Activated CD8-positive, alpha-beta memory T cell treated with anti-CD3 and anti-CD28 coated beads, Interleukin-2, amount 10 ng/mL, durations not matched to agents 7 days and 5 days (primary cell): ENCODE results near the gene A2M. TPM values are rescaled to one million over a fixed set of nuclear protein-coding genes. Genes with fewer than 3 reads are reported as not detected.
"Not testable (repeated sequence)": the region's sequence is repeated elsewhere in the genome, so short reads cannot be mapped to it uniquely, and the experiment has no call there.

ENCODE experiments used
- ATAC-seq: fragments of 150-1000 bp; cut with Tn5 transposase; one replicate; pipeline ENCODE4 v1.10.0; 2021; ENCODE audit warnings: moderate library complexity
- CTCF ChIA-PET: fragments of 350-600 bp; sonication (Branson Sonifier 250); formaldehyde crosslinking; loops from one replicate; lab custom pipeline; 2021; ENCODE audit warnings: antibody characterized with exemption; lab: Charles Lee
- DNase-seq: peaks from one replicate; pipeline ENCODE4 v3.0.0-alpha.2; 2020
- H3K27ac Mint-ChIP-seq: one replicate; pipeline ENCODE4 v1.8.0; 2021; ENCODE audit warnings: mild to moderate bottlenecking, mixed read lengths
- H3K27me3 Mint-ChIP-seq: one replicate; pipeline ENCODE4 v1.8.0; 2021; ENCODE audit warnings: mixed read lengths
- H3K36me3 Mint-ChIP-seq: one replicate; pipeline ENCODE4 v1.8.0; 2021; ENCODE audit warnings: mild to moderate bottlenecking, mixed read lengths
- H3K4me1 Mint-ChIP-seq: one replicate; pipeline ENCODE4 v1.8.0; 2021; ENCODE audit warnings: mixed read lengths
- H3K4me3 Mint-ChIP-seq: one replicate; pipeline ENCODE4 v1.8.0; 2021; ENCODE audit warnings: mild to moderate bottlenecking, moderate library complexity, mixed read lengths
- H3K9me3 Mint-ChIP-seq: one replicate; pipeline ENCODE4 v1.8.0; 2022; ENCODE audit warnings: low read depth, mixed read lengths
- total RNA-seq, 2 experiments: library from RNA; stranded (reverse); gene quantifications; one replicate each; pipeline ENCODE4 v1.2.3, GENCODE V29; 2021

Gene A2M
- under 1 TPM in 1 of 2 experiments, not detected in 1; 0.12 TPM for total RNA-seq

GRCh38 chr12:9115731-9116559, at the start of gene A2M:
A2M (minus strand) TSS chr12:9115919; CDS start chr12:9115849, 70 bp downstream.
- CTCF ChIA-PET, result no interaction called here

GRCh38 chr12:9163392-9163791, 47.7 kb upstream of the A2M start:
- Mint-ChIP-seq H3K36me3 (no peaks in the 10 kb centered on the region), H3K4me1 (no peaks in the 10 kb centered on the region), H3K4me3 (no peak overlapping the region), H3K27ac (no peak overlapping the region), H3K27me3 (peaks cover 2% of the 10 kb centered on the region), H3K9me3 (no peaks in the 10 kb centered on the region)
- no peak for ATAC-seq
- CTCF ChIA-PET, result no interaction called here
- no peak for DNase-seq

More at GRCh38 chr12:9115731-9116559, at the start of gene A2M:
- no peak for ATAC-seq
- Mint-ChIP-seq H3K27ac (no peak within 1 kb of the TSS), H3K36me3 (no peaks in the 10 kb centered on the region), H3K4me3 (no peak within 1 kb of the TSS), H3K27me3 (peaks cover 2% of the 10 kb centered on the region), H3K9me3 (no peaks in the 10 kb centered on the region), H3K4me1 (peaks cover 9% of the 10 kb centered on the region)
- no peak for DNase-seq

- ATAC-seq (no peak), DNase-seq (no peak)
- H3K27ac Mint-ChIP-seq, result no peak overlapping the region
- H3K9me3 Mint-ChIP-seq, result no peaks in the 10 kb centered on the region
- no peak overlapping the region for H3K4me3 Mint-ChIP-seq
- H3K27me3 Mint-ChIP-seq, result no peaks in the 10 kb centered on the region
- no peaks in the 10 kb centered on the region for H3K4me1 Mint-ChIP-seq
- CTCF ChIA-PET, result no interaction called here
- no peaks in the 10 kb centered on the region for H3K36me3 Mint-ChIP-seq
Observed at GRCh38 chr12:9156119-9156518, 40.4 kb upstream of the A2M start.

- Mint-ChIP-seq H3K36me3 (peaks cover 10% of the 10 kb centered on the region), H3K27me3 (no peaks in the 10 kb centered on the region), H3K27ac (no peak overlapping the region), H3K4me3 (no peak overlapping the region), H3K9me3 (peaks cover 7% of the 10 kb centered on the region), H3K4me1 (peaks cover 16% of the 10 kb centered on the region)
- ATAC-seq (no peak), DNase-seq (no peak)
- CTCF ChIA-PET, result interaction anchor here (1.1 kb wide), 1 partner anchor 259 kb away, joined by 3 read pairs; no protein-coding TSS in a partner anchor
Observed at GRCh38 chr12:9149372-9149771, 33.7 kb upstream of the A2M start.

- CTCF ChIA-PET, result interaction anchor here (1.1 kb wide), 1 partner anchor 258 kb away, joined by 3 read pairs; no protein-coding TSS in a partner anchor
- no peak overlapping the region for H3K4me3 Mint-ChIP-seq
- H3K27ac Mint-ChIP-seq, result no peak overlapping the region
- ATAC-seq, result no peak
- H3K27me3 Mint-ChIP-seq, result no peaks in the 10 kb centered on the region
- H3K9me3 Mint-ChIP-seq, result peaks cover 7% of the 10 kb centered on the region
- no peak for DNase-seq
- peaks cover 16% of the 10 kb centered on the region for H3K4me1 Mint-ChIP-seq
- H3K36me3 Mint-ChIP-seq, result peaks cover 11% of the 10 kb centered on the region
Observed at GRCh38 chr12:9148926-9149325, 33.2 kb upstream of the A2M start.

GRCh38 chr12:9147461-9147860, 31.7 kb upstream of the A2M start:
- DNase-seq (no peak), ATAC-seq (no peak)
- Mint-ChIP-seq H3K36me3 (peaks cover 16% of the 10 kb centered on the region), H3K27ac (no peak overlapping the region), H3K27me3 (no peaks in the 10 kb centered on the region), H3K4me3 (no peak overlapping the region), H3K9me3 (peaks cover 10% of the 10 kb centered on the region), H3K4me1 (peaks cover 16% of the 10 kb centered on the region)
- CTCF ChIA-PET, result no interaction called here

GRCh38 chr12:9144730-9145106, 29.0 kb upstream of the A2M start:
- DNase-seq (no peak), ATAC-seq (no peak)
- no peak overlapping the region for H3K4me3 Mint-ChIP-seq
- no peaks in the 10 kb centered on the region for H3K27me3 Mint-ChIP-seq
- CTCF ChIA-PET, result no interaction called here
- H3K4me1 Mint-ChIP-seq, result peaks cover 16% of the 10 kb centered on the region
- peaks cover 16% of the 10 kb centered on the region for H3K36me3 Mint-ChIP-seq
- peaks cover 10% of the 10 kb centered on the region for H3K9me3 Mint-ChIP-seq
- no peak overlapping the region for H3K27ac Mint-ChIP-seq

GRCh38 chr12:9143929-9144729, 28.4 kb upstream of the A2M start:
- Mint-ChIP-seq H3K27ac (no peak overlapping the region), H3K36me3 (peaks cover 16% of the 10 kb centered on the region), H3K4me3 (no peak overlapping the region), H3K9me3 (peaks cover 10% of the 10 kb centered on the region), H3K27me3 (no peaks in the 10 kb centered on the region), H3K4me1 (peaks cover 16% of the 10 kb centered on the region)
- ATAC-seq (no peak), DNase-seq (no peak)
- CTCF ChIA-PET, result no interaction called here

GRCh38 chr12:9143137-9143536, 27.4 kb upstream of the A2M start:
- CTCF ChIA-PET, result no interaction called here
- Mint-ChIP-seq H3K4me3 (no peak overlapping the region), H3K36me3 (peaks cover 16% of the 10 kb centered on the region), H3K27me3 (no peaks in the 10 kb centered on the region), H3K4me1 (peaks cover 16% of the 10 kb centered on the region), H3K27ac (no peak overlapping the region), H3K9me3 (peaks cover 10% of the 10 kb centered on the region)
- DNase-seq, result no peak
- ATAC-seq, result no peak

- H3K27ac Mint-ChIP-seq, H3K4me1 Mint-ChIP-seq, H3K9me3 Mint-ChIP-seq, H3K4me3 Mint-ChIP-seq, H3K36me3 Mint-ChIP-seq, ATAC-seq, DNase-seq, CTCF ChIA-PET, H3K27me3 Mint-ChIP-seq: not testable (repeated sequence)
Observed at GRCh38 chr12:9139588-9140290, 24.0 kb upstream of the A2M start.

- no peak for ATAC-seq
- H3K4me1 Mint-ChIP-seq, result no peaks in the 10 kb centered on the region
- no peak overlapping the region for H3K27ac Mint-ChIP-seq
- H3K36me3 Mint-ChIP-seq, result no peaks in the 10 kb centered on the region
- CTCF ChIA-PET, result interaction anchor here (1.0 to 1.2 kb wide), 3 partner anchors 8 to 77 kb away, joined by 3 read pairs; no protein-coding TSS in a partner anchor
- no peaks in the 10 kb centered on the region for H3K27me3 Mint-ChIP-seq
- no peak for DNase-seq
- no peak overlapping the region for H3K4me3 Mint-ChIP-seq
- peaks cover 2% of the 10 kb centered on the region for H3K9me3 Mint-ChIP-seq
Observed at GRCh38 chr12:9135903-9136310, 20.2 kb upstream of the A2M start.

GRCh38 chr12:9134981-9135628, 19.4 kb upstream of the A2M start:
- H3K27me3 Mint-ChIP-seq, result no peaks in the 10 kb centered on the region
- H3K9me3 Mint-ChIP-seq, result peaks cover 2% of the 10 kb centered on the region
- no peak for DNase-seq
- no peak for ATAC-seq
- H3K27ac Mint-ChIP-seq, result no peak overlapping the region
- H3K4me3 Mint-ChIP-seq, result no peak overlapping the region
- no peaks in the 10 kb centered on the region for H3K36me3 Mint-ChIP-seq
- no peaks in the 10 kb centered on the region for H3K4me1 Mint-ChIP-seq
- CTCF ChIA-PET, result interaction anchor here (1.0 to 1.2 kb wide), 3 partner anchors 8 to 78 kb away, joined by 3 read pairs; no protein-coding TSS in a partner anchor
